WTC11 (cell line): ENCODE results near the gene FNDC3B. TPM values are rescaled to one million over a fixed set of nuclear protein-coding genes. Genes with fewer than 3 reads are reported as not detected.

ENCODE experiments used
- ATAC-seq: fragments of 200-7000 bp; cut with Tn5 transposase; 2 replicates; pipeline ENCODE4 v1.10.0; 2021; ENCODE audit warnings: mild to moderate bottlenecking, moderate library complexity
- CTCF ChIA-PET: fragments of 300-600 bp; sonication (Branson Sonifier 250); formaldehyde crosslinking; loops from one replicate; lab custom pipeline; 2021; ENCODE audit warnings: antibody characterized with exemption; lab: Charles Lee
- POLR2A ChIA-PET: fragments of 350-600 bp; sonication (Branson Sonifier 250); formaldehyde crosslinking; loops from one replicate; lab custom pipeline; 2021; ENCODE audit warnings: antibody characterized with exemption; lab: Charles Lee
- DNase-seq: peaks from one replicate; pipeline ENCODE4 v3.0.0; 2021; ENCODE audit warnings: low spot score
- H3K27ac Mint-ChIP-seq: 2 replicates; pipeline ENCODE4 v1.8.0; 2021; ENCODE audit warnings: mixed read lengths
- H3K27me3 Mint-ChIP-seq: 2 replicates; pipeline ENCODE4 v1.8.0; 2021; ENCODE audit warnings: low read depth, mild to moderate bottlenecking, moderate library complexity, mixed read lengths
- H3K36me3 Mint-ChIP-seq: 2 replicates; pipeline ENCODE4 v1.8.0; 2021; ENCODE audit warnings: mixed read lengths
- H3K4me1 Mint-ChIP-seq: 2 replicates; pipeline ENCODE4 v1.8.0; 2022; ENCODE audit warnings: mixed read lengths
- H3K4me3 Mint-ChIP-seq: 2 replicates; pipeline ENCODE4 v1.8.0; 2021; ENCODE audit warnings: mild to moderate bottlenecking, moderate library complexity, mixed read lengths
- H3K9me3 Mint-ChIP-seq: 2 replicates; pipeline ENCODE4 v1.8.0; 2021; ENCODE audit warnings: mixed read lengths
- ATF2 ChIP-seq: sonication (generic); formaldehyde crosslinking; IDR thresholded peaks from 2 replicates; pipeline ENCODE4 v1.8.1; 2022; ENCODE audit warnings: low read depth, missing genetic modification reagents, borderline replicate concordance
- ATF6 ChIP-seq: sonication (generic); formaldehyde crosslinking; IDR thresholded peaks from 2 replicates; pipeline ENCODE4 v1.8.1; 2023; ENCODE audit warnings: mild to moderate bottlenecking, missing genetic modification reagents
- CDX4 ChIP-seq: fragments of 250-450 bp; sonication (Bioruptor Pico); IDR thresholded peaks from 2 replicates; pipeline ENCODE4 v1.9.0; 2021; ENCODE audit warnings: moderate library complexity, mild to moderate bottlenecking, inconsistent platforms, borderline replicate concordance
- E2F5 ChIP-seq: sonication (generic); formaldehyde crosslinking; IDR thresholded peaks from 2 replicates; pipeline ENCODE4 v1.8.1; 2022; ENCODE audit warnings: mild to moderate bottlenecking, moderate library complexity, missing genetic modification reagents
- FOXP1 ChIP-seq: sonication (generic); formaldehyde crosslinking; IDR thresholded peaks from 2 replicates; pipeline ENCODE4 v1.8.0; 2022; ENCODE audit warnings: missing genetic modification reagents, mild to moderate bottlenecking, moderate library complexity, borderline replicate concordance
- MLX ChIP-seq: sonication (generic); formaldehyde crosslinking; IDR thresholded peaks from 2 replicates; pipeline ENCODE4 v1.8.1; 2023; ENCODE audit warnings: mild to moderate bottlenecking, missing genetic modification reagents, moderate library complexity
- MYBL2 ChIP-seq: sonication (generic); formaldehyde crosslinking; IDR thresholded peaks from 2 replicates; pipeline ENCODE4 v1.8.1; 2023; ENCODE audit warnings: mild to moderate bottlenecking, moderate library complexity, missing genetic modification reagents
- NR1H2 ChIP-seq: sonication (generic); formaldehyde crosslinking; IDR thresholded peaks from 2 replicates; pipeline ENCODE4 v1.9.0; 2021; ENCODE audit warnings: mild to moderate bottlenecking, moderate library complexity, missing genetic modification reagents
- OVOL2 ChIP-seq: fragments of 250-450 bp; sonication (Bioruptor Pico); IDR thresholded peaks from 2 replicates; pipeline ENCODE4 v1.9.0; 2021; ENCODE audit warnings: mild to moderate bottlenecking, borderline replicate concordance
- PRRX2 ChIP-seq: fragments of 250-450 bp; sonication (Bioruptor Pico); IDR thresholded peaks from 2 replicates; pipeline ENCODE4 v1.8.0; 2021; ENCODE audit warnings: mild to moderate bottlenecking
- RORB ChIP-seq: fragments of 250-450 bp; sonication (Bioruptor Pico); IDR thresholded peaks from 2 replicates; pipeline ENCODE4 v1.9.0; 2021; ENCODE audit warnings: mild to moderate bottlenecking
- TCF7 ChIP-seq: sonication (generic); formaldehyde crosslinking; IDR thresholded peaks from 2 replicates; pipeline ENCODE4 v1.8.0; 2022; ENCODE audit warnings: mild to moderate bottlenecking, low read depth, missing genetic modification reagents, moderate library complexity
- TEAD1 ChIP-seq: sonication (generic); formaldehyde crosslinking; IDR thresholded peaks from 2 replicates; pipeline ENCODE4 v1.8.0; 2022; ENCODE audit warnings: mild to moderate bottlenecking, missing genetic modification reagents
- ZBTB21 ChIP-seq: sonication (generic); formaldehyde crosslinking; IDR thresholded peaks from 2 replicates; pipeline ENCODE4 v1.8.1; 2023; ENCODE audit warnings: mild to moderate bottlenecking, missing genetic modification reagents, borderline replicate concordance
- ZBTB43 ChIP-seq: sonication (generic); formaldehyde crosslinking; IDR thresholded peaks from 2 replicates; pipeline ENCODE4 v1.8.1; 2023; ENCODE audit warnings: mild to moderate bottlenecking, missing genetic modification reagents
- ZNF317 ChIP-seq: sonication (generic); formaldehyde crosslinking; IDR thresholded peaks from 2 replicates; pipeline ENCODE4 v1.8.1; 2023; ENCODE audit warnings: low read depth, mild to moderate bottlenecking, moderate library complexity, missing genetic modification reagents, borderline replicate concordance
- ZNF396 ChIP-seq: fragments of 250-450 bp; sonication (Bioruptor Pico); IDR thresholded peaks from 2 replicates; pipeline ENCODE4 v1.8.0; 2021; ENCODE audit warnings: mild to moderate bottlenecking, moderate library complexity, borderline replicate concordance
- ZNF423 ChIP-seq: fragments of 250-450 bp; sonication (Bioruptor Pico); IDR thresholded peaks from 2 replicates; pipeline ENCODE4 v2.1.2; 2022; ENCODE audit warnings: mild to moderate bottlenecking, moderate library complexity
- ZNF532 ChIP-seq: fragments of 250-450 bp; sonication (Bioruptor Pico); IDR thresholded peaks from 2 replicates; pipeline ENCODE4 v1.9.0; 2021; ENCODE audit warnings: mild to moderate bottlenecking, borderline replicate concordance
- total RNA-seq: library from RNA; stranded (reverse); gene quantifications from 3 replicates; pipeline ENCODE4 v1.2.3, GENCODE V29; 2021

FNDC3B gene
- total RNA-seq, 1 experiment from 2014 or later: 42.8 TPM

- CTCF ChIA-PET: interaction anchor here (1.5 kb wide), 1 partner anchor 48 kb away, joined by 3 read pairs; no protein-coding TSS in a partner anchor
Observed at GRCh38 chr3:172187511-172187910, 148.1 kb downstream of the FNDC3B start.

GRCh38 chr3:172188511-172188910 lies 149.1 kb downstream of the FNDC3B start:
- peaks cover 2% of the 10 kb centered on the region; the same call in 1 of the 2 replicates for H3K36me3 Mint-ChIP-seq
- DNase-seq (no peak), ATAC-seq (no peak)
- H3K4me1 Mint-ChIP-seq: peaks cover 40% of the 10 kb centered on the region
- no peaks in the 10 kb centered on the region for H3K27me3 Mint-ChIP-seq
- no peak overlapping the region for H3K4me3 Mint-ChIP-seq
- peaks cover 2% of the 10 kb centered on the region for H3K9me3 Mint-ChIP-seq
- 0 out of 2 replicates have a peak overlapping the region, but pooled peaks have one; percentile 46 for H3K27ac Mint-ChIP-seq
- CTCF ChIA-PET: no interaction called here
- TF ChIP-seq ZNF423 (CRISPR knock-in tag): no peak
- no peak for TF ChIP-seq PRRX2
- no peak for TF ChIP-seq FOXP1
- no peak for TF ChIP-seq TEAD1 (CRISPR knock-in tag)
- no peak for TF ChIP-seq ATF2 (CRISPR knock-in tag)
- no peak for TF ChIP-seq MLX (CRISPR knock-in tag)
- TF ChIP-seq E2F5 (CRISPR knock-in tag): no peak
- no peak for TF ChIP-seq RORB (CRISPR knock-in tag)
- no peak for TF ChIP-seq NR1H2 (CRISPR knock-in tag)
- TF ChIP-seq MYBL2 (CRISPR knock-in tag): no peak
- TF ChIP-seq OVOL2: no peak
- TF ChIP-seq ZNF317: no peak
- TF ChIP-seq ZBTB43: no peak
- TF ChIP-seq ZNF396 (CRISPR knock-in tag): no peak
- TF ChIP-seq ZBTB21 (CRISPR knock-in tag): no peak
- TF ChIP-seq, all 79 proteins: peak for 0
- POLR2A ChIA-PET: interaction anchor here (0.7 kb wide), 1 partner anchor 25 kb away, joined by 5 read pairs; no protein-coding TSS in a partner anchor

More at GRCh38 chr3:172187511-172187910, 148.1 kb downstream of the FNDC3B start:
- H3K27ac Mint-ChIP-seq: peak overlapping the region; percentile 49; the same call in 1 of the 2 replicates
- POLR2A ChIA-PET: interaction anchor here (0.7 kb wide), 1 partner anchor 24 kb away, joined by 5 read pairs; no protein-coding TSS in a partner anchor
- TF ChIP-seq ATF2 (CRISPR knock-in tag): no peak
- no peak for TF ChIP-seq TCF7 (CRISPR knock-in tag)
- H3K36me3 Mint-ChIP-seq: no peaks in the 10 kb centered on the region
- no peaks in the 10 kb centered on the region for H3K27me3 Mint-ChIP-seq
- peaks cover 43% of the 10 kb centered on the region for H3K4me1 Mint-ChIP-seq
- H3K9me3 Mint-ChIP-seq: no peaks in the 10 kb centered on the region
- DNase-seq: no peak
- ATAC-seq: no peak
- H3K4me3 Mint-ChIP-seq: no peak overlapping the region

GRCh38 chr3:172189213-172189612 lies 149.8 kb downstream of the FNDC3B start:
- Mint-ChIP-seq H3K4me3 (no peak overlapping the region), H3K27ac (no peak overlapping the region), H3K4me1 (peaks cover 38% of the 10 kb centered on the region), H3K36me3 (peaks cover 4% of the 10 kb centered on the region; the same call in 1 of the 2 replicates), H3K9me3 (peaks cover 5% of the 10 kb centered on the region), H3K27me3 (no peaks in the 10 kb centered on the region)
- ATAC-seq: no peak
- no peak for DNase-seq
- POLR2A ChIA-PET: interaction anchor here (0.6 kb wide), 1 partner anchor 28 kb away, joined by 5 read pairs; no protein-coding TSS in a partner anchor
- CTCF ChIA-PET: no interaction called here
- TF ChIP-seq ZBTB21 (CRISPR knock-in tag): no peak
- TF ChIP-seq CDX4 (CRISPR knock-in tag): no peak
- TF ChIP-seq ZNF532 (CRISPR knock-in tag): no peak
- TF ChIP-seq ATF6 (CRISPR knock-in tag): no peak
